Muscle of leg (tissue), 11 donors: ENCODE data around the gene FCRL6. TPM values are rescaled to one million over a fixed set of nuclear protein-coding genes. Genes with fewer than 3 reads are reported as not detected.
A peak's percentile ranks its signal among the peaks of the same experiment; 100 is the strongest.

ENCODE experiments used
- DNase-seq: peaks from one replicate; pipeline ENCODE4 v3.0.0; 2013
- H3K27ac ChIP-seq: one replicate; pipeline ENCODE4 v1.5.1; 2013; ENCODE audit warnings: mild to moderate bottlenecking, low read length, control low read depth
- H3K27me3 ChIP-seq: one replicate; pipeline ENCODE4 v1.6.1; 2013; ENCODE audit warnings: low read length; ENCODE audit not compliant: control insufficient read depth, insufficient read depth
- H3K36me3 ChIP-seq: one replicate; pipeline ENCODE4 v1.6.1; 2013; ENCODE audit warnings: low read length; ENCODE audit not compliant: control insufficient read depth, insufficient read depth
- H3K4me1 ChIP-seq: one replicate; pipeline ENCODE4 v1.6.1; 2013; ENCODE audit warnings: low read length; ENCODE audit not compliant: control insufficient read depth, insufficient read depth
- H3K4me3 ChIP-seq: one replicate; pipeline ENCODE4 v1.5.1; 2013; ENCODE audit warnings: low read length, control low read depth
- H3K9me3 ChIP-seq: replicated peaks from 2 replicates; pipeline ENCODE4 v1.6.1; 2013; ENCODE audit warnings: low read depth, low read length; ENCODE audit not compliant: control insufficient read depth
- WGBS: methylation state at CpG from one replicate; pipeline ENCODE4 v1.1.5; 2013; ENCODE audit warnings: missing lambda C conversion rate; ENCODE audit not compliant: insufficient coverage; 5-methylcytosine and 5-hydroxymethylcytosine counted together
- polyA plus RNA-seq, 8 donors: library from polyadenylated mRNA; unstranded; fragments of 120-200 nt; gene quantifications; one replicate each; pipeline versions ENCODE4 v1.2.1 to v1.2.3, GENCODE V29; 2013; ENCODE audit warnings: inconsistent platforms in 1 of 8, low replicate concordance in 1 of 8; ENCODE audit not compliant: insufficient read length in 8 of 8, insufficient read depth in 1 of 8
- total RNA-seq: library from RNA; stranded (reverse); fragments of 120-200 nt; gene quantifications from one replicate; pipeline ENCODE4 v1.2.4, GENCODE V29; 2013

Gene FCRL6
- total and polyA plus RNA-seq, 9 donors: 0.08 to 0.17 (median 0.11) TPM; not detected in 5

DNA sequence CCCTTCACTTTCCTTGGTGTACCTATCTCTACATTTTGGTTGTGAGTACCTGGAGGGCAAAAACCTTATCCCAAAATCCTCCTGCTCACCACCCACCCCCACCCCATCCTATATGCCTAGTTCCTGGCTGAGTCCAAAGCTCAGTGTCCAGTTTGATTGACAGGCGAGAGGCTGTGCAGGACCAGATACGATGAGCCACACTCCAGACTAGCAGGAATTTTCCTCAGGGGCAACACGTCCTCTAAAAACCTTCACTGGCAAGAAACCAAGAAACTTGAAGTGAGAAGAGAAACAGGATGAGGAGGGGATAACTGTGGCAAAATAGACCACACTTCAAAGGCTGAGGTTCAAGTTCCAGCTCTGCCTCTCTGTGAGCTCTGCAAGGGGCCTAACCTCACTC lies 23.4 kb downstream of the FCRL6 start:
- H3K27me3 ChIP-seq: peaks cover 16% of the 10 kb centered on the region
- no peak for DNase-seq
- H3K4me1 ChIP-seq: peaks cover 27% of the 10 kb centered on the region
- H3K27ac ChIP-seq: no peak overlapping the region
- no peaks in the 10 kb centered on the region for H3K36me3 ChIP-seq
- no CpG with 5 or more reads among the region's 3 CpGs for WGBS
- no peak overlapping the region for H3K4me3 ChIP-seq
- H3K9me3 ChIP-seq: no peaks in the 10 kb centered on the region

GRCh38 chr1:159826441-159827101 lies 24.4 kb downstream of the FCRL6 start, which contains the start of gene SLAMF8:
Gene SLAMF8, plus strand, starts transcription at chr1:159826873. Its CDS starts 26 bp downstream, at chr1:159826899.
- peak; percentile 57 for DNase-seq
- H3K4me3 ChIP-seq: no peak within 1 kb of the TSS
- 72% methylated on average over 6 of the region's 11 CpGs for WGBS
- peaks cover 13% of the 10 kb centered on the region for H3K27me3 ChIP-seq
- no peaks in the 10 kb centered on the region for H3K36me3 ChIP-seq
- H3K4me1 ChIP-seq: peaks cover 37% of the 10 kb centered on the region
- H3K9me3 ChIP-seq: no peaks in the 10 kb centered on the region
- no peak within 1 kb of the TSS for H3K27ac ChIP-seq

- Histone ChIP-seq H3K27ac (no peak overlapping the region), H3K36me3 (no peaks in the 10 kb centered on the region)
- DNase-seq: no peak
Observed at GRCh38 chr1:159827102-159827490, 24.9 kb downstream of the FCRL6 start.

GRCh38 chr1:159827549-159827948 lies 25.4 kb downstream of the FCRL6 start:
- H3K27me3 ChIP-seq: peaks cover 10% of the 10 kb centered on the region
- H3K9me3 ChIP-seq: no peaks in the 10 kb centered on the region
- no peak for DNase-seq
- no peak overlapping the region for H3K4me3 ChIP-seq
- peaks cover 38% of the 10 kb centered on the region for H3K4me1 ChIP-seq
- no CpG with 5 or more reads among the region's 3 CpGs for WGBS
- no peak overlapping the region for H3K27ac ChIP-seq
- no peaks in the 10 kb centered on the region for H3K36me3 ChIP-seq

More at GRCh38 chr1:159827102-159827490, 24.9 kb downstream of the FCRL6 start:
- Histone ChIP-seq H3K27me3 (peaks cover 13% of the 10 kb centered on the region), H3K9me3 (no peaks in the 10 kb centered on the region), H3K4me1 (peaks cover 41% of the 10 kb centered on the region), H3K4me3 (no peak overlapping the region)
- WGBS: 80% methylated on average over 6 of the region's 6 CpGs

DNA sequence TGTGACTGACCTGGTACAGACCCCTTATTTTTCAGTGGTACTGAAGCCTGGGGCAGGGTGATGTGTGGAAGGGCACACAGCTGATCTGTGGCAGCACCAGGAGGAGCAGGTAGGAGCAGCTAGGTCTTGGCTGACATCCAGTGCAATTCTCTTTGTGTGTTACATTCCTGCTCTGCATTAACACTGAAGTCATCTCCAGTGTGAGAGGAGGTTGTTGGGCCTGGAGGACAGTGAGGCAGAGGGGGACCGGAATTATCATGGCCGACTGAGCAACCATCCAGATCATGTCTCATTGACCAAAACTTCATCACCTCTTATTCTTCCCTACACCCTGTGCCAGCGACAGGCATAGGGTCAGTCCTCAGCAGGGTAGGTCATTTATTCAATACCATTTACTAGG lies 26.0 kb downstream of the FCRL6 start:
- WGBS: 65% methylated on average over 3 of the region's 3 CpGs
- Histone ChIP-seq H3K9me3 (no peaks in the 10 kb centered on the region), H3K4me3 (no peak overlapping the region), H3K27me3 (peaks cover 4% of the 10 kb centered on the region), H3K27ac (no peak overlapping the region), H3K4me1 (peaks cover 38% of the 10 kb centered on the region), H3K36me3 (no peaks in the 10 kb centered on the region)
- DNase-seq: no peak

DNA sequence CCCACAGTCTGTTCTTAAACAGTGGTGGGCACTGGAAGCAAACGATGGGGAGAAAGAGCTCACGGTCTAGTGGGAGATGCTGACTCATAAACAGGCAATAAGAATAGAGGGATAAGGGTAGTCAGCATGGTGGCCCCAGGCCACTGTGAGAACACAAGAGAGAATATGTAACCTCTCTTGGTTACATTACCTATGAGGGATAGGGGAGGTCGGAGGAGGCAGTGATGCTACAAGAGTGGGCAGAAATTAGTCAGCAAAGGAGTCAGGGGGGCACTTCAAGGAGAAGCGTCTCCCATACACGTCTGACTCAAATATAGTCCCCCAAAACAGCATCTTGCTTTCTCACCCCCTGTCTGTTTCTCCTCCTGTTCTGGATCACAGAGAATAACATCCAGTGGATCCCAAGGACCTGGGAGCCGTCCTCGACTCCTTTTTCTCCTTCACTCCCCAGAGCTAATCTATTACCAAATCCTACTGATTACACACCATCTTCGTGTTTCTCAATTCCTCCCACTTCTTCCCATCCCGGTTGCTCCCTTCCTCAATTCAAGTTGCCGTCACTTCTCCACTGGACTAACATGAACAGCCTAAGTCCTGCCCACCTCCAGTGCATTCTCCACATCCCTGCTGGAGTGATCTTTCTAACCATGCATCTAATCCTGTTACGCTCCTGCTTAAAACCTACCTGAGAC lies 26.6 kb downstream of the FCRL6 start:
- peaks cover 33% of the 10 kb centered on the region for H3K4me1 ChIP-seq
- no peaks in the 10 kb centered on the region for H3K36me3 ChIP-seq
- peaks cover 5% of the 10 kb centered on the region for H3K27me3 ChIP-seq
- no peak overlapping the region for H3K4me3 ChIP-seq
- no peak overlapping the region for H3K27ac ChIP-seq
- DNase-seq: no peak
- no peaks in the 10 kb centered on the region for H3K9me3 ChIP-seq
- 87% methylated on average over 8 of the region's 11 CpGs for WGBS

DNA sequence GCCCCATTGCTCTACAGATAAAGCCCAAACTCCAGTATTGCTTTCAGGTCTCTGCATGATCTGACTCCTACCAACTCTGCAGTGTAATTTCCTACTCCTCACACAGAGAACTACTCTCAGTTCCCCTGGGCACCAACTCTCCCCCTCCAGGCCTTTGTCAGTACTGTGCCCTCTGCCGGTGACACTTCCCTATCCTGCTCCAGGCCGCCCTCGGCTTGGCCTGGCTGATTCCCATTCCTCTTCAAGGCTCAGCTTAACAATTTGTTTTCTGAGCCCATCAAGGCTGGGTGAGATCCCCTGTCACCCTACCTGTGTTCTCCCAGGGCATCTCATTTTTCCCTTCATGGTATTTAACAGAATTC lies 27.1 kb downstream of the FCRL6 start:
- Histone ChIP-seq H3K27ac (no peak overlapping the region), H3K9me3 (no peaks in the 10 kb centered on the region), H3K4me3 (no peak overlapping the region), H3K27me3 (peaks cover 4% of the 10 kb centered on the region), H3K4me1 (peaks cover 33% of the 10 kb centered on the region), H3K36me3 (no peaks in the 10 kb centered on the region)
- DNase-seq: peak; percentile 52
- 43% methylated on average over 2 of the region's 3 CpGs for WGBS

DNA sequence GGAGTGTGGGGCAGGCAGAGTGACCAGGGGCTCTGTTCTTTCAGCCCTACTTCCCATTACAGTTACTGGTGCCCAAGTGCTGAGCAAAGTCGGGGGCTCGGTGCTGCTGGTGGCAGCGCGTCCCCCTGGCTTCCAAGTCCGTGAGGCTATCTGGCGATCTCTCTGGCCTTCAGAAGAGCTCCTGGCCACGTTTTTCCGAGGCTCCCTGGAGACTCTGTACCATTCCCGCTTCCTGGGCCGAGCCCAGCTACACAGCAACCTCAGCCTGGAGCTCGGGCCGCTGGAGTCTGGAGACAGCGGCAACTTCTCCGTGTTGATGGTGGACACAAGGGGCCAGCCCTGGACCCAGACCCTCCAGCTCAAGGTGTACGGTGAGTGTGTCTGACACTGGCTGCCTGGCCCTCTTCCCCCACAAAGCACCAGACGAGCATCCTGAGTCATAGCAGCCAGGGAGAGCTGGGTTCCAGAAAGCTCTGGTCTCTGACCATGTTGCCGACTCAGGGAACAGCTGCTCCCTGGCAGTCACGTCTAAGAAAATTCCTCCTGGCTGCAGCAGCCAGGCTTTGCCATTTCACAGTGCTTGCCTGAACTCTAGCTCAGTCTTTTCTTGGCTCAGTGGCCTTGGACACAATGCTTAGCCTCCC lies 27.8 kb downstream of the FCRL6 start:
- Histone ChIP-seq H3K4me1 (peaks cover 33% of the 10 kb centered on the region), H3K27ac (peak overlapping the region; percentile 24), H3K36me3 (no peaks in the 10 kb centered on the region), H3K4me3 (no peak overlapping the region), H3K9me3 (no peaks in the 10 kb centered on the region), H3K27me3 (peaks cover 2% of the 10 kb centered on the region)
- DNase-seq: peak; percentile 81
- 72% methylated on average over 17 of the region's 18 CpGs for WGBS

GRCh38 chr1:159830722-159831121 lies 28.6 kb downstream of the FCRL6 start:
- peaks cover 2% of the 10 kb centered on the region for H3K27me3 ChIP-seq
- DNase-seq: no peak
- H3K4me1 ChIP-seq: peaks cover 33% of the 10 kb centered on the region
- no peaks in the 10 kb centered on the region for H3K9me3 ChIP-seq
- 90% methylated on average over 8 of the region's 8 CpGs for WGBS
- no peak overlapping the region for H3K27ac ChIP-seq
- no peak overlapping the region for H3K4me3 ChIP-seq
- H3K36me3 ChIP-seq: no peaks in the 10 kb centered on the region

DNA sequence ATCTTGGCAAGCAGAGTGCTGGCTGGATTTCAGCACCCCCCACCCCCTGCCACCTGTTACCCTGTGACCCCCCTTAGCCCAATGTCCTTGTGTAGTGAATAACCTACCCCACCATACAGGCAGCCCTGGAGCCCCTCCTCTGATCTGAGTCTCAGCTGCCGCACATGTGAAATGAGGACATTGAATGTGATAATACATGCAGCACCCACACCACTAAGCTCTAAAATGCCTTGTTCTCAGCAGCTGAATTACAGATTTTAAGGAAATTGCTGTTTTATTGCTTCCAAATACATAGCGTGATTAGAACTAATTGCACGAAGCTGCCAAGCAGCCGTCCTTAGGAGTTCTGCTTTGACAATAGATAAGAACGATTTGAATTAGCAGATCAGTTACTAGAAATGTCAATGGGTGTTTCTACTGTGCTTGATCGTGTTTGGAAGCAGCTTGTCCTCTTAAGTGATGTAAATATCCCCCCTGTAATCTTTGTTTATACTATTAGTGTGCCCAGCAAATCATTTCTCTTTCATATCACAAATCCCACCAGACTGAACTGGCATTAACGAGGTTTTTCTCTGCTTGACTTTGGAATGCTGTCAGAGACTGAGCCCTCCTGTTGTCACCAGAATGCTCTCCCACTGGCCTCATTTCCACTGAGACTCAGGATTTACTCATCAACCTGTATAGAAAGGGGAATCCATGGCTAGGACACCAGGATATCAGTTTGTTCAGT lies 29.4 kb downstream of the FCRL6 start:
- WGBS: 21% methylated on average over 4 of the region's 7 CpGs
- peaks cover 33% of the 10 kb centered on the region for H3K4me1 ChIP-seq
- DNase-seq: peak; percentile 18

More for the DNA sequence above, 29.4 kb downstream of the FCRL6 start:
- Histone ChIP-seq H3K27me3 (peaks cover 2% of the 10 kb centered on the region), H3K4me3 (no peak overlapping the region), H3K36me3 (no peaks in the 10 kb centered on the region), H3K27ac (no peak overlapping the region), H3K9me3 (no peaks in the 10 kb centered on the region)
